Measurements from ENCODE around the gene TMEM273.

- TF ChIP-seq CTCF (IDR thresholded peaks at IDR 0.05) (no peak), POLR2A (IDR thresholded peaks at IDR 0.05) (no peak), EP300 (IDR thresholded peaks at IDR 0.05) (no peak)
Measured at GRCh38 chr10:49213211-49213610, 25.0 kb upstream of the TMEM273 start.

Data from ovary (tissue), 3 donors.